Effector memory CD8-positive, alpha-beta T cell (primary cell): ENCODE data around the gene FKBP3.
"Not testable (repeated sequence)": the region's sequence is repeated elsewhere in the genome, so short reads cannot be mapped to it uniquely, and the experiment has no call there.

Experiments
- ATAC-seq: fragments of 150-1000 bp; cut with Tn5 transposase; replicated peaks from 2 replicates; pipeline ENCODE4 v1.10.0; 2021; ENCODE audit warnings: mild to moderate bottlenecking, moderate library complexity
- DNase-seq, 3 experiments: peaks; one replicate each; pipeline ENCODE4 v3.0.0; 2021
- H3K27ac Mint-ChIP-seq, 2 donors: one replicate each; pipeline ENCODE4 v1.8.0; 2022; ENCODE audit warnings: mild to moderate bottlenecking in 2 of 2, mixed read lengths in 2 of 2, moderate library complexity in 2 of 2
- H3K27me3 Mint-ChIP-seq, 2 donors: one replicate each; pipeline ENCODE4 v1.8.0; 2022; ENCODE audit warnings: mixed read lengths in 2 of 2
- H3K36me3 Mint-ChIP-seq: one replicate; pipeline ENCODE4 v1.8.0; 2022; ENCODE audit warnings: mild to moderate bottlenecking, moderate library complexity, mixed read lengths; ENCODE audit not compliant: insufficient read depth
- H3K4me1 Mint-ChIP-seq, 2 donors: one replicate each; pipeline ENCODE4 v1.8.0; 2022; ENCODE audit warnings: low read depth in 2 of 2, mixed read lengths in 2 of 2
- H3K4me3 Mint-ChIP-seq, 2 donors: one replicate each; pipeline ENCODE4 v1.8.0; 2022; ENCODE audit warnings: mild to moderate bottlenecking in 2 of 2, mixed read lengths in 2 of 2, moderate library complexity in 2 of 2
- H3K9me3 Mint-ChIP-seq, 2 donors: one replicate each; pipeline ENCODE4 v1.8.0; 2022; ENCODE audit warnings: mixed read lengths in 2 of 2

FKBP3 gene

DNA sequence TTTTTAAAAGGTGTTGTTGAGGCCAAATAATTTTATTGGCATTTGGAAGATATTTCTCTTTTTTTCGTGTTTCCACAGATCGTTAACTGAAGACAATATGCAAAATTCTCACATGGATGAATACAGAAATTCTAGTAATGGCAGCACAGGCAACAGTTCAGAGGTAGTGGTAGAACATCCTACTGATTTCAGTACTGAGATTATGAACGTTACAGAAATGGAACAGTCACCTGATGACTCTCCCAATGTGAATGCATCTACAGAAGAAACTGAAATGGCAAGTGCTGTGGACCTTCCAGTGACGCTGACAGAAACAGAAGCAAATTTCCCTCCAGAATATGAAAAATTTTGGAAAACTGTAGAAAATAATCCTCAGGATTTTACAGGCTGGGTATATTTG lies 39.1 kb downstream of the FKBP3 start:
- H3K27me3 Mint-ChIP-seq = no peaks in the 10 kb centered on the region
- DNase-seq (no peak), ATAC-seq (no peak)
- peaks cover 7 to 32% of the 10 kb centered on the region in 2 donors for H3K4me1 Mint-ChIP-seq
- no peaks in the 10 kb centered on the region for H3K9me3 Mint-ChIP-seq
- no peak overlapping the region for H3K4me3 Mint-ChIP-seq
- no peak overlapping the region for H3K27ac Mint-ChIP-seq
- peaks cover 63% of the 10 kb centered on the region for H3K36me3 Mint-ChIP-seq

GRCh38 chr14:45094275-45094674 lies 40.0 kb downstream of the FKBP3 start:
- Mint-ChIP-seq H3K27me3 (no peaks in the 10 kb centered on the region), H3K36me3 (peaks cover 58% of the 10 kb centered on the region), H3K4me3 (no peak overlapping the region), H3K4me1 (peaks cover 13 to 40% of the 10 kb centered on the region in 2 donors), H3K9me3 (no peaks in the 10 kb centered on the region), H3K27ac (no peak overlapping the region)
- no peak for ATAC-seq
- DNase-seq = no peak

DNA sequence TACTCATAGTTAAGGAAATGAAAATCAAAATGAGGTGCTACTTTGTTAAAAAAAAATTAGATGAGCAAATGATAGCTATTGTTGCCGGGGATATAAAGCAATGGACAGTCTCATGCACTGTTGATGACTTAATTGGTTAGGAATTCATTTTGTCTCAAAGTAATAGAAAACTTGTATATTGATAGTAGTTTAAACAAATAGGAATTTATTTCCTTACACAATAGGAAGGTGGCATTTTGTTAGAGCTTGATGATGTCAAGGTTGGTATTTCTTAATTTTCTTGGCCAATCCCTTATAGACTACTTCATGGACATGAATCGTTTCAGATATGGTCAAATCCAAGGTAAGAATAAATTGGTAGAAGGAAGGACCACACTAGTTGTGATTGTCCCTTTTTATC lies 42.6 kb downstream of the FKBP3 start:
- Mint-ChIP-seq H3K4me1 (peaks cover 27 to 54% of the 10 kb centered on the region in 2 donors), H3K27ac (no peak overlapping the region), H3K9me3 (no peaks in the 10 kb centered on the region), H3K27me3 (no peaks in the 10 kb centered on the region), H3K36me3 (peaks cover 34% of the 10 kb centered on the region), H3K4me3 (no peak overlapping the region)
- DNase-seq = no peak
- ATAC-seq = no peak

GRCh38 chr14:45089813-45090212 lies 44.5 kb downstream of the FKBP3 start:
- Mint-ChIP-seq H3K36me3 (peaks cover 15% of the 10 kb centered on the region), H3K27ac (peak overlapping the region; percentile 50 to 60), H3K4me3 (no peak overlapping the region), H3K4me1 (peaks cover 38 to 70% of the 10 kb centered on the region in 2 donors), H3K9me3 (no peaks in the 10 kb centered on the region), H3K27me3 (no peaks in the 10 kb centered on the region)
- peak; percentile 69 for ATAC-seq
- no peak for DNase-seq

DNA sequence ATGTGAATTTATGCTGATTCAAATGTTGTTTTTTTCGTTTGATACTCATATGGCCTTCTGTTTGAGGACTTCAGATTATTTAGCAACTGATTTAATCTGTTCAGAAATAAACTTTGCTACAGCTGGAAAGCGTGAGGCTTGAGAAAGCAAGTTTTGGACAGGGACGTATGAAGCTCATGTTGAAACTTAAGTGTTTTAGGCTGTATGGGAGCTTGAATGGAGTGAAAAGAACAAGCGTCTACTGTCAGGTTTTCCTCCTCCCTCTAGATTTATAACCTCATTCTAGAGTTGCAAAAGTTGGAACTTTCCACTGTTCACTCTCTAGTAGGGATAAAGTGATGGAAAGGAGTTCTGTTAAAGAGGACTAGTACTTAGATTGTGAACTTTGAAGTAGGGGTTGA lies 49.3 kb downstream of the FKBP3 start:
- Mint-ChIP-seq H3K9me3 (no peaks in the 10 kb centered on the region), H3K36me3 (peaks cover 12% of the 10 kb centered on the region), H3K27me3 (no peaks in the 10 kb centered on the region), H3K4me1 (peaks cover 42 to 58% of the 10 kb centered on the region in 2 donors), H3K27ac (peak overlapping the region in 1 of 2 donors; percentile 97), H3K4me3 (peak overlapping the region; percentile 94 to 97)
- ATAC-seq (no peak), DNase-seq (no peak)

DNA sequence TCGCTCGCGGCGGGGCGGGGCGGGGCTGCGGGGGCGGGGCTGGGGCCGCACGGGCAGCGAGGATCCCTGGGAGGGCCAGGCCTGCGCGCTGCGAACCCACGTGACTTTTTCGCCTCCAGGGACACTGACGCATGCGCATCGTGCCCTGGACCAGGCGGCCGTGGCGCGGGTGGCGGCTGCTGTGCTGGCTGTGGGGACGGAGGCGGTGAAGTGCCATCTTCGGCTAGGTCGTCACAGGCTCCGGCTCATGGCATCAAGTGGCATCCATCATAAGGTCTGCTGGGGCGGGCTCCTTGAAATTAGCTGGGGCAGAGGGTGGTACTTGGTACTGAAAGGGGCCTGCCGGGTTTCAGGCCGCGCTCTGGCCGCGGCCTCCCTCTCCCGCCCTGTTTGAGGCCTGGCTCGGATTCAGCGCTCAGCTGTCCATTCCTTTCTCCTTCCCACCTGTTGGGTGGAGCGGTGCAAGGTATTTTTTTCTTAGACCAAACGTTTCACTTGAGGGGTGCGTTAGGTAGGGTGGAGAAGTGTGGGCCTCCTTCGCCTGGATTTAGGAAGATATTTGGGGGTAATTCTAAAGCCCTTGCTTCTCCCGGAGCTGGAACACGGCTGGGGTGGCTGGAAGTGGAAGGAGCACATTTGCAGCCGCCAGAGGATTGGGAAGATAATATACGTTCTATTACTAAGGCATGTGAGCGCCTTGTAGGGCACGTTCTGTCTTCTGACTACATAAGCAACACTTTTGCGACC lies 50.1 kb downstream of the FKBP3 start, which contains the start of gene PRPF39:
PRPF39 (plus strand) TSS at position 141 of the 747 bp plus-strand sequence. CDS start 11,124 bp downstream, outside the sequence.
- peak; percentile 92 to 95 (median 94) for DNase-seq
- peak within 1 kb of the TSS; percentile 94 to 97 for H3K4me3 Mint-ChIP-seq
- no peaks in the 10 kb centered on the region for H3K9me3 Mint-ChIP-seq
- H3K27me3 Mint-ChIP-seq = no peaks in the 10 kb centered on the region
- peaks cover 9% of the 10 kb centered on the region for H3K36me3 Mint-ChIP-seq
- peaks cover 36 to 50% of the 10 kb centered on the region in 2 donors for H3K4me1 Mint-ChIP-seq
- peak; percentile 90 for ATAC-seq
- peak within 1 kb of the TSS; percentile 97 to 99 for H3K27ac Mint-ChIP-seq

GRCh38 chr14:45083617-45083975 lies 50.7 kb downstream of the FKBP3 start:
- Mint-ChIP-seq H3K9me3 (no peaks in the 10 kb centered on the region), H3K27me3 (no peaks in the 10 kb centered on the region), H3K4me1 (peaks cover 35 to 46% of the 10 kb centered on the region in 2 donors), H3K36me3 (peaks cover 9% of the 10 kb centered on the region), H3K4me3 (peak overlapping the region; percentile 94 to 97), H3K27ac (peak overlapping the region; percentile 97 to 99)
- ATAC-seq (no peak), DNase-seq (no peak)

DNA sequence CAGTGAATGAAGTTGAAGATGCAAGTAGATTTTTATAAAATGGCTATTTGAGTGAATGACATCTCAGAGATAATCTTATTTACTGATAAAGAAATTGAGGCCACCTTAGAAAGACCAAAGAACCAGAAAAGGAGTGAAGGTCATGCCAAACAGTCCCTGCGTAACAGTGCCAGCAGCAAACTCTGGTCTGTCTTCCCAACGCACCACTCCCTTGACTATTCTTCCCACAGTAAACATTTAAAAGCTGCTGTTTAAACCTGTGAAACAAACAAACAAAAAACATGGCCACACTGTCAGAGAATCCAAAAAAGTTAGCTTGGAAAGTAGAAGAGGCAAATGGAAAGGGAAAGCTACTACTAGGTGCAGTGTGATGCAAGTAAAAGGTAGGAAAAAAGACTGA lies 51.9 kb downstream of the FKBP3 start:
- ATAC-seq = no peak
- H3K9me3 Mint-ChIP-seq = no peaks in the 10 kb centered on the region
- H3K27ac Mint-ChIP-seq = peak overlapping the region in 1 of 2 donors; percentile 66
- peaks cover 26 to 38% of the 10 kb centered on the region in 2 donors for H3K4me1 Mint-ChIP-seq
- no peak for DNase-seq
- peaks cover 9% of the 10 kb centered on the region for H3K36me3 Mint-ChIP-seq
- H3K4me3 Mint-ChIP-seq = peak overlapping the region; percentile 2 to 26
- H3K27me3 Mint-ChIP-seq = no peaks in the 10 kb centered on the region

GRCh38 chr14:45081096-45081495 lies 53.2 kb downstream of the FKBP3 start:
- not testable (repeated sequence) for H3K4me3 Mint-ChIP-seq, H3K27ac Mint-ChIP-seq, H3K36me3 Mint-ChIP-seq, H3K27me3 Mint-ChIP-seq, DNase-seq, H3K9me3 Mint-ChIP-seq, ATAC-seq
- peaks cover 19 to 24% of the 10 kb centered on the region in 2 donors for H3K4me1 Mint-ChIP-seq

DNA sequence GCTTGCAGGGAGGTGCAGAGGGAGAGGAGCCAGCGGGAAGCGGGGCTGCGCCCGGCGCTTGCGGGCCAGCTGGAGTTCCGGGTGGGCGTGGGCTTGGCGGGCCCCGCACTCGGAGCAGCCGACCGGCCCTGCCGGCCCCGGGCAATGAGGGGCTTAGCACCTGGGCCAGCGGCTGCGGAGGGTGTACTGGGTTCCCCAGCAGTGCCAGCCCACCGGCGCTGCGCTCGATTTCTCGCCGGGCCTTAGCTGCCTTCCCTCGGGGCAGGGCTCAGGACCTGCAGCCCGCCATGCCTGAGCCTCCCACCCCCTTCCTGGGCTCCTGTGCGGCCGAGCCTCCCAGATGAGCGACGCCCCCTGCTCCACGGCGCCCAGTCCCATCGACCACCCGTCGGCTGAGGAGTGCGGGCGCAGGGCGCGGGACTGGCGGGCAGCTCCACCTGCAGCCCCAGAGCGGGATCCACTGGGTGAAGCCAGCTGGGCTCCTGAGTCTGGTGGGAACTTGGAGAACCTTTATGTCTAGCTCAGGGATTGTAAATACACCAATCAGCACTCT lies 53.8 kb downstream of the FKBP3 start:
- H3K27me3 Mint-ChIP-seq, H3K4me3 Mint-ChIP-seq, H3K27ac Mint-ChIP-seq, H3K9me3 Mint-ChIP-seq, H3K36me3 Mint-ChIP-seq, DNase-seq, ATAC-seq: not testable (repeated sequence)
- H3K4me1 Mint-ChIP-seq = peaks cover 15 to 18% of the 10 kb centered on the region in 2 donors

GRCh38 chr14:45078323-45078722 lies 56.0 kb downstream of the FKBP3 start:
- peaks cover 2% of the 10 kb centered on the region in 2 donors for H3K4me1 Mint-ChIP-seq
- H3K4me3 Mint-ChIP-seq = no peak overlapping the region
- H3K9me3 Mint-ChIP-seq = no peaks in the 10 kb centered on the region
- no peaks in the 10 kb centered on the region for H3K36me3 Mint-ChIP-seq
- H3K27ac Mint-ChIP-seq = no peak overlapping the region
- no peaks in the 10 kb centered on the region for H3K27me3 Mint-ChIP-seq
- ATAC-seq = no peak
- DNase-seq = no peak

DNA sequence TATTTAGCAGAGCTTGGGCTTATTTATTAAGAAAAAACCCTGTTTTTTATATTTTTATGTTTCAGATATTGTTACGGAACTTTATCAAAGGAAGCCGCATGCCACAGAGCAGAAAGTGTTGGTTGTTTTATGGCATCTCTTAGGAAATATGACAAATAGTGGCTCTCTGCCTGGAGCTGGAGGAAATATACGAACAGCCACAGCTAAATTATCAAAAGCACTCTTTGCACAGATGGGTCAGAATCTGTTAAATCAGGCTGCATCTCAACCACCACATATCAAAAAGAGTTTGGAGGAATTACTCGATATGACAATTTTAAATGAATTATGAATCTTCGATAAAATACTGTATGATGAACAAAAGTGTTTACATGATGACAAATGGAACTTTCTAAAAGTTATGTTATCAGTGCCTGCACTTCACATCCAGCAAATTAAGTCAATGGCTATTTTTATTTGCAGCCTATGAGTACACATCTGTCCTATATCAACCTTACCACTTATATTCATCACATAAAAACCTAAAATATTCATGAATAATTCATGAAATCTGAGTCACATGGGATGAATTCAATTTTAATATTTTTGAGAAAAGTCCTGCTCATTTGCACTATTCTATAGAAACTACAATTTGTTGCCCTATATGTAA lies 60.9 kb downstream of the FKBP3 start:
- ATAC-seq = no peak
- H3K4me3 Mint-ChIP-seq = no peak overlapping the region
- H3K9me3 Mint-ChIP-seq = no peaks in the 10 kb centered on the region
- H3K27me3 Mint-ChIP-seq = no peaks in the 10 kb centered on the region
- H3K27ac Mint-ChIP-seq = no peak overlapping the region
- peaks cover 10% of the 10 kb centered on the region for H3K36me3 Mint-ChIP-seq
- H3K4me1 Mint-ChIP-seq = no peaks in the 10 kb centered on the region
- no peak for DNase-seq

GRCh38 chr14:45072126-45072525 lies 62.2 kb downstream of the FKBP3 start:
- peaks cover 10% of the 10 kb centered on the region for H3K36me3 Mint-ChIP-seq
- DNase-seq (no peak), ATAC-seq (no peak)
- no peak overlapping the region for H3K4me3 Mint-ChIP-seq
- H3K9me3 Mint-ChIP-seq = no peaks in the 10 kb centered on the region
- no peaks in the 10 kb centered on the region for H3K4me1 Mint-ChIP-seq
- no peak overlapping the region for H3K27ac Mint-ChIP-seq
- H3K27me3 Mint-ChIP-seq = no peaks in the 10 kb centered on the region

DNA sequence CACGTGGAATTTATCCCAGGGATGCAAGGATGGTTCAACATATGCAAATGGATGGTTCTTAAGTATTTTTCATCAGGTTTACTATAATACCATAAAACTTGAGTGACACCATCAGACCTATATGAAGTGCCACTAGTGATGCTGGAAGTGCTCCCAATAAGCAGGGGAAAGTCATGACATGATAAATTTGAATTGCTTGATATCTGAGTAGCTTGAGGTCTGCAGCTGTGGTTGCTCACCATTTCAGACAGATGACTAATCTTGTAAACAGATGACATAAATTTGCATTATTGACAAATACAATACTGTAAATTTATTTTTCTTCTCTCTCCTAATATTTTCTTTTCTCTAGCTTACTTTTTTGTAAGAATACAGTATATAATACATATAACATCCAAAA lies 64.1 kb downstream of the FKBP3 start:
- Mint-ChIP-seq H3K4me1 (no peaks in the 10 kb centered on the region), H3K9me3 (no peaks in the 10 kb centered on the region), H3K4me3 (no peak overlapping the region), H3K27ac (no peak overlapping the region), H3K27me3 (no peaks in the 10 kb centered on the region), H3K36me3 (peaks cover 10% of the 10 kb centered on the region)
- ATAC-seq (no peak), DNase-seq (no peak)
